ENCODE results near the gene HABP4. TPM values are rescaled to one million over a fixed set of nuclear protein-coding genes. Genes with fewer than 3 reads are reported as not detected.

The HABP4 gene
- total and polyA plus RNA-seq, 5 experiments from 2014 or later = 13.5 to 31.8 (median 30.8) TPM

DNA sequence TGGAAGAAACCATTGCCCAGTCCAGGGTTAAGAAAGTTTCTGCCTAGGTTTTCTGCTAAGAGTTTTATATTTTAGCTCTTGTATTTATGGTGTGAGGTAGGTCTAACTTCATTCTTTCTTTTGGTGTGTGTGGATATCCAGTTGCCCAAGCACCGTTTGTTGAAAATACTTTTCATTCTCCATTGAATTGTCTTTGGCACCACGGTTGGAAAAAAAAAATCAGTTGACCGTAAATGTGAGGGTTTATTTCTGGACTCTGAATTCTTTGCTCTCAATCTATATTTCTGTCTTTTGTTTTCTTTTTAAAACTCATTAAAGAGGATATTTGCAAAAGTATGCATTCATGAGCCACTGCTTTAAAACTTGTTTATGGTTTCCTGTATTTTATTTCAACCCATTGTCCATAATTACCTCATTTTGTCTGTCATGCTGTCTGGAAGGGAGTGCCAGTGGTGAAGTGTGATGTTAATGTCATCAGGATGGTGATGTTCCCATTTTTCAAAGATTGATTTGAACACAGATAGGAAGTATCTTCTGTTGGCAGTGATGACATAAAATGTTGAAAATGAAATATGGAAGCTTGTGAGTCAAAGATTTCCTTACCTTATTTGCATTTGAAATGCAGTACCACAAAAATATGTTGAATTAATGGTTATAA, 33.9 kb downstream of the HABP4 start:
- ATAC-seq (no peak), DNase-seq (no peak)
- no peak overlapping the region for H3K4me3 Mint-ChIP-seq
- POLR2A ChIA-PET = no interaction called here
- H3K36me3 Mint-ChIP-seq = peaks cover 0 to 79% (median 35%) of the 10 kb centered on the region in 3 donors
- H3K27ac Mint-ChIP-seq = peak overlapping the region in 1 of 10 donors; percentile 2
- peaks cover 0 to 9% (median 3%) of the 10 kb centered on the region in 4 donors for H3K4me1 Mint-ChIP-seq
- no peaks in the 10 kb centered on the region for H3K27me3 Mint-ChIP-seq
- H3K9me3 Mint-ChIP-seq = no peaks in the 10 kb centered on the region

DNA sequence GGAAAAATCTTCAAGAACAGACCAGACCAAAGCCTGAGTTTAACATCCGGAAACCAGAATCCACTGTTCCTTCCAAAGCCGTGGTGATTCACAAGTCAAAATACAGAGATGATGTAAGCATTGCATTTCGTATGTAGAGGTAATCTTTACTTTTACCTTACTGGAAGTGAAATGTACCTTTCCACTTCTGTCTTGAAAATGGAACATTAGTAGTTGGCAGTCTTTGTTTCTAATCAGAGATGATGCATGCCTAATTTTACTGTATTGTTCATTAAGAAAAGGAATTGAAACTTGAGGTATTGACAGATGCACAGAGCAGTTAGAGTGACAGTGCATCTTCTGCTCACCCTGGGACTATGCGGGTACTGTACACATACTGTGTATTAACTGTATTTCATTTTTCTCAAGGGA, 34.6 kb downstream of the HABP4 start:
- POLR2A ChIA-PET = no interaction called here
- Mint-ChIP-seq H3K9me3 (no peaks in the 10 kb centered on the region), H3K27ac (peak overlapping the region in 1 of 10 donors; percentile 15), H3K36me3 (peaks cover 0 to 83% (median 39%) of the 10 kb centered on the region in 3 donors), H3K4me1 (peaks cover 0 to 9% (median 3%) of the 10 kb centered on the region in 4 donors), H3K27me3 (no peaks in the 10 kb centered on the region), H3K4me3 (no peak overlapping the region)
- DNase-seq = no peak
- no peak for ATAC-seq

DNA sequence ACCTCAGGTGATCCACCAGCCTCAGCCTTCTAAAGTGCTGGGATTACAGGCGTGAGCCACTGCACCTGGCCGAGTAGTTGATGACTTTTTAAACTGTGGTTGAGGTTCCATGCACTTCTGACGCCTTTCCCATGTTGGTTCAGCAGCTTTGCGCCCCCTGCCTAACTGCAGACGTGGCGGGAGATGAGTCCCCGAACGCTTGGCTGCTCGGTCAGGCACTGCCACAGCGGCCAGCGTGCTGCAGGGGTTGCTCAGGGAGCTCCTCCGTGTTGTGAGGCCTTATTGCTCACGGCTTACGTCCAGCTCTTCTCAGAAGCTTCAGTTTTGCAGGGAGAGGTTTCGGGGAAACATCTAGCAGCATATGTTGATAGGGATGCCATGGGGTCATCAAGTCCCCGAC, 35.3 kb downstream of the HABP4 start:
- Mint-ChIP-seq H3K27me3 (no peaks in the 10 kb centered on the region), H3K4me3 (no peak overlapping the region), H3K36me3 (peaks cover 0 to 88% (median 43%) of the 10 kb centered on the region in 3 donors), H3K4me1 (peaks cover 0 to 7% (median 3%) of the 10 kb centered on the region in 4 donors), H3K27ac (peak overlapping the region in 2 of 10 donors; percentile 49 to 53), H3K9me3 (no peaks in the 10 kb centered on the region)
- POLR2A ChIA-PET = no interaction called here
- no peak for ATAC-seq
- DNase-seq = no peak

DNA sequence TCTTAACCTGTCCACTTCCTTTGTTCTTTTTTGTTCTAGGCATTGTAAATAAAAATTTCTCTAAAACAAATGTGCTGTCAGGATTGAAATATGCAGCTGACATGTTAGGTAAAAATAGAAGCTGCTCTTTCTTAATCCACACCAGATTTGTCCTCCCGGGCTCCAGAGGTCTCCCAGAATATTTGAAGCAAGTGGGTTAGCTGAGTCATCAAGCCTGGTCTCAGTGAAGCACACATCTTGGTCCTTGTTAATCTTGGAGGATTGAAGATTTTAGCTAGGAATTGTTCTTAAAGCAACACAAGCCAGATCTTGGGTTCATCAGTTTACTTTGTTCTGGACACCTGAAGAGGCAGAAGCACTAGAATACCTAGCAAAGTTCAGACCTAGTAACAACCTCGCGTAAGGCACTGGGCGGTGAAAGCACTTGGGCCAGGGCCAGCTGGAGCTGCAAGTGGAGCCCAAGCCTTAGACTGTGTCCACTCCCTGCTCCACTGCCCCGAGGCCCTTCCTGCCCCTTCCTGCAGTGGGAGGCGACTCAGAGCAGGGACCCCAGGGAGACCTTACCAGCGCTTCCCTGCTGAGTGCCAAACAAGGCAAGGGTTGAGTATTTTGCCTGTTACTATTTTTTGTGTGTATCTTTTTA, 36.5 kb downstream of the HABP4 start:
- no peaks in the 10 kb centered on the region for H3K9me3 Mint-ChIP-seq
- no peak overlapping the region for H3K27ac Mint-ChIP-seq
- H3K4me1 Mint-ChIP-seq = peaks cover 3 to 14% (median 6%) of the 10 kb centered on the region in 4 donors
- H3K27me3 Mint-ChIP-seq = no peaks in the 10 kb centered on the region
- H3K4me3 Mint-ChIP-seq = no peak overlapping the region
- peaks cover 0 to 91% (median 41%) of the 10 kb centered on the region in 3 donors for H3K36me3 Mint-ChIP-seq
- DNase-seq = no peak
- POLR2A ChIA-PET = interaction anchor here (1.1 kb wide), 1 partner anchor 36 kb away, joined by 3 read pairs; no protein-coding TSS in a partner anchor
- ATAC-seq = no peak

DNA sequence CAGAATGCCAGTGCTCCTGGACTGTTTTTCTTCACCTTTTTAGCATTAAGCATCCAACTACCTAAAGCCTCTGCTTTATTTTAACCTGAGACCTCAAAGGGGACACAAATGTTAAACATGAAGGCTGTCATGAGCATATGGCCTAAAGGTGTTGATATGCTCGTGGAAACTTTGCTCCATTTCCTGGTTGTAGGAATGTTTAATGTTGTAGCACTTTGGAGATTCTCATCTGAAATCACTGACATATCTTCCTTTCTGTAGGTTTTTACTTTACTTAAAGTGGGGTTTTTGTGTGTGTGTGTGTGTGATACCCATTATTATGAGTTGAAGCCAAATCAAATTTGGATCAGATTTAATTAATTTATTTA, 37.0 kb downstream of the HABP4 start:
- Mint-ChIP-seq H3K27me3 (no peaks in the 10 kb centered on the region), H3K9me3 (no peaks in the 10 kb centered on the region), H3K27ac (no peak overlapping the region), H3K4me1 (peaks cover 8 to 17% (median 10%) of the 10 kb centered on the region in 4 donors), H3K36me3 (peaks cover 0 to 92% (median 41%) of the 10 kb centered on the region in 3 donors), H3K4me3 (no peak overlapping the region)
- POLR2A ChIA-PET = no interaction called here
- no peak for ATAC-seq
- DNase-seq = no peak

DNA sequence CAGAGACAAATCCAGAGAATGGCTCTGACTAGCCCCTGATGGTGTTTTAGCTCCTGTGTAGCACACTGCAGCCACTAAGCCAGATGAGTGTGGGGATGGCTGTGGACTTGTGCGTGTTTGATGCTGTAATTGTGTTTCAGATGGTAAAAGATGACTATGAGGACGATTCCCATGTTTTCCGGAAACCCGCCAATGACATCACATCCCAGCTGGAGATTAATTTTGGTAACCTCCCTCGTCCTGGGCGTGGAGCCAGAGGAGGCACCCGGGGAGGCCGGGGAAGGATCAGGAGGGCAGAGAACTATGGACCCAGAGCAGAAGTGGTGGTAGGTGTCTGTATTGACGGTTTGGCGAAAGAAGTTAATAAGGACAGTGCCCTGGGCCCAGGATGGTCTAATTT, 38.0 kb downstream of the HABP4 start:
- POLR2A ChIA-PET = no interaction called here
- H3K9me3 Mint-ChIP-seq = no peaks in the 10 kb centered on the region
- DNase-seq (no peak), ATAC-seq (no peak)
- H3K36me3 Mint-ChIP-seq = peaks cover 0 to 82% (median 38%) of the 10 kb centered on the region in 3 donors
- no peak overlapping the region for H3K27ac Mint-ChIP-seq
- H3K4me1 Mint-ChIP-seq = peaks cover 4 to 17% (median 10%) of the 10 kb centered on the region in 4 donors
- no peak overlapping the region for H3K4me3 Mint-ChIP-seq
- no peaks in the 10 kb centered on the region for H3K27me3 Mint-ChIP-seq

DNA sequence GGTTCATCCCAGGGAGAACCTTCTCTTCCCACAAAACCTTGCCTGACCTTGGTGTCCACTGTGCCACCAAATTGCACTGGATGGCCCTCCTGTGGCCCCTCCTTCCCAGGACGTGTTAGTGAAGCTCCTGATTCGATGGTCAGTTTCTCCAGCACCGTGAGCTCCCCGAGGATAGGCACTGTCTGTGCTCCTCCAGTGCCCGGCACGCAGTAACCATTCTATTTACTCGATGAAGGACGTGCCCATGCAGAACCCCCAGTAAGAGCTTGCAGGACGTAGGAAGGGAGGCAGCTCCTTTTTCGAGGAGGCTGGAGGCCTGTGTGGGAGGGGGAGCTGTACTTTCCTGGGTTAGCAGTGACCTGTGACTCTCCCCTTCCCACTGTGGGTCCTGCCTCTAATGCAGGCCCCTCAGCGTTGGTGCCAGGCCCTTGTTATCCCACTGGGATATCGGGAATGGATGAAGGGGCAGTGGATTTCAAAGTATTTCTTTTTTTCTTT, 39.6 kb downstream of the HABP4 start:
- Mint-ChIP-seq H3K27ac (no peak overlapping the region), H3K27me3 (no peaks in the 10 kb centered on the region), H3K36me3 (peaks cover 0 to 72% (median 30%) of the 10 kb centered on the region in 3 donors), H3K9me3 (no peaks in the 10 kb centered on the region), H3K4me3 (no peak overlapping the region), H3K4me1 (peaks cover 6 to 15% (median 10%) of the 10 kb centered on the region in 4 donors)
- ATAC-seq = no peak
- POLR2A ChIA-PET = no interaction called here
- DNase-seq = no peak

DNA sequence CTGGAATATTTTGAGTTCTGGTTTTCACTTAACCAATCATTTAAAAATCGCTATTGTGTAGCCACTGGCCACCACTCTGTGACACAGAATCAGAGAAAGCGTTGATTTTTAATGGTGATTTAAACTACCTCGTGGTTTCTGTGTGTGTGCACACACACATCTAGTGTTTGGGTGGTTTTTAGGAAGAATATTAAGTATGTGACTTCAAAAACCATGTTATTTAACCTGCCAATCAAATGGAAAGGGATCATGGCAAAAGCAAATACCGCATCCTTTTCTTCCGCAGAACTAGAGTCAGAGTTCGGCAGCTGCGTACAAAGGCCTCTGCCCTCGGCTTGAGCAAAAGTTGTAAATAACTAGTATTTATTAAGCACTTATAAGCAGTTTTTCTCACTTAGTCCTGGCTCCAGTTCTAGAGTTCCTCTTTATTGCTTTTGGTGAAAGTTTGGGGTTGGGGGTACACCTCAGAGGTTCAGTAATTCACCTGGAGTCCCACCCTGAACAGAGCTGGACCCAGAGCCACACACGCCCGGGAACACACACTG, 40.6 kb downstream of the HABP4 start:
- Mint-ChIP-seq H3K36me3 (peaks cover 0 to 61% (median 20%) of the 10 kb centered on the region in 3 donors), H3K27me3 (no peaks in the 10 kb centered on the region), H3K9me3 (no peaks in the 10 kb centered on the region), H3K4me3 (no peak overlapping the region), H3K27ac (peak overlapping the region in 3 of 10 donors; percentile 25 to 86 (median 29)), H3K4me1 (peaks cover 6 to 15% (median 9%) of the 10 kb centered on the region in 4 donors)
- POLR2A ChIA-PET = no interaction called here
- DNase-seq = no peak
- no peak for ATAC-seq

DNA sequence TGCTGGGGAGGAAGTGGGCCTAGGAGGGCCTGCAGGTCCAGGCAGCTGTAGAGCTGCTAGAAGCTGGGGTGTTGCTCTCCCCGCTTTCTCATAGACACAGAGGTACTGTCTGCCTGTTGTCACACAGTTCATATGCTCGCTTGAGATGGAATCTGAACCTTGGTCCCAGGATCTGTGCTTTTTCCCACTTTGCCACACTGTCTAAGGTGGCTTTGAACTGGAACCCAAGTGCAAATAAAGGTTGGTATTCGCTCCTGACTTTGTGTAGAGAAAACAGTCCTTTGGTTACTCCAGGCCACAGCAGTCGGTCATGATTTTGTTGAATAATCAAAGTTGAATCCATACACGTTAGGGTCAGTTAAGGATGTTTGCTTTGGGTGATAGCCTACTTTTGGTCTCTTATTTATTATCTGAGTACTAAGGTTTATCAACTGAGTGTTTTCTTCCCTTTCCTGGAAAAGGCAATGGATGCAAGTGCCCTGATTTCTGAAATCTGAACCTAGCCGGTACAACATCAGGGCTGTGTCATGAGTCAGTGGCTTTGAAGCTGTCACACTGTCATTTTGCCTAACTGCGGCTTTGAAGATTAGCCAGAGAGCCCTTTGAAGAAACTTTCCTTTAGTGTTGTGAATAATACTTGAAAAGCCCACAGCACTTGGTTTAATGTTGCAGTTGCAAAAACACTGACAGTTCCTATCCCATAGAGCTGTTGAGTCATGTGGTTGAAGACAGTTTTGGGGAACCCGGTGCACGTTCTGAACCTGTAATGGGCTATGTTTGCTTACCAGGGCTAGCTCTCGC, 41.3 kb downstream of the HABP4 start:
- Mint-ChIP-seq H3K27ac (peak overlapping the region in 9 of 10 donors; percentile 1 to 92 (median 81)), H3K4me3 (peak overlapping the region in 2 of 10 donors; percentile 45 to 77), H3K4me1 (peaks cover 6 to 15% (median 9%) of the 10 kb centered on the region in 4 donors), H3K9me3 (no peaks in the 10 kb centered on the region), H3K27me3 (no peaks in the 10 kb centered on the region), H3K36me3 (peaks cover 0 to 54% (median 17%) of the 10 kb centered on the region in 3 donors)
- DNase-seq = peak in 1 of 10 donors; percentile 7
- peak; percentile 70 to 75 for ATAC-seq
- POLR2A ChIA-PET = no interaction called here

DNA sequence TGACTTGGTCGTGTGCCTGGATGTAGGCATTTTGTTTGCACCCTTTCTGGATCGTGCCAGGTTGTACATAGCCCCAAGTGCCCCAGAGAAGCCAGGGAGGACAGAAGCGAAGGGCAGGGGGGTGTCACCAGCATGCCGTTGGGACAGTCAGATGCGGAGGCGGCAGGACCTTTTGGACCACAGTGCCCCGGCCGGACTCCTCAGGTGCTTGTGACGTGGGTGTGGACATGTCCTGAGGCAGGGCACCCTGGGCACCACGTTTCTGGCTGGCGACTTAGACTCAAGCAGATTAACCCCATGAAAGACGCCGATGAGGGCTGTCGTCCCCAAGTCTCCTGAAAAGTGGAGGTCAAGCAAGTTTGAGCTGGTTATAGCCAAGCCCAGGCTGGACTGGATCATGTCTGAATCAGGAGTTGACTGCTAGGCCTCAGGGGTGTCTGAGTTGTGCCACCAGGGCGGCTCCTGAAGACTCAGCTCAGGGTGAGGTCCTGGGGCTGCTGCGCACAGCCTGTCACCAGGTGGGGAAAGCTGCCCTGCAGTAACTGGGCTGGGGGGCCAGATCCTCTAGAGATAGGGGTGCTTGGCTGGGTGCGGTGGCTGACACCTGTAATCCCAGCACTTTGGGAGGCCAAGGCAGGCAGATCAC, 42.0 kb downstream of the HABP4 start:
- ATAC-seq = no peak
- POLR2A ChIA-PET = no interaction called here
- H3K4me1 Mint-ChIP-seq = peaks cover 6 to 15% (median 9%) of the 10 kb centered on the region in 4 donors
- no peaks in the 10 kb centered on the region for H3K9me3 Mint-ChIP-seq
- H3K27ac Mint-ChIP-seq = peak overlapping the region in 9 of 10 donors; percentile 1 to 92 (median 81)
- H3K4me3 Mint-ChIP-seq = peak overlapping the region in 2 of 10 donors; percentile 45 to 77
- no peaks in the 10 kb centered on the region for H3K27me3 Mint-ChIP-seq
- DNase-seq = no peak
- peaks cover 0 to 49% (median 17%) of the 10 kb centered on the region in 3 donors for H3K36me3 Mint-ChIP-seq

DNA sequence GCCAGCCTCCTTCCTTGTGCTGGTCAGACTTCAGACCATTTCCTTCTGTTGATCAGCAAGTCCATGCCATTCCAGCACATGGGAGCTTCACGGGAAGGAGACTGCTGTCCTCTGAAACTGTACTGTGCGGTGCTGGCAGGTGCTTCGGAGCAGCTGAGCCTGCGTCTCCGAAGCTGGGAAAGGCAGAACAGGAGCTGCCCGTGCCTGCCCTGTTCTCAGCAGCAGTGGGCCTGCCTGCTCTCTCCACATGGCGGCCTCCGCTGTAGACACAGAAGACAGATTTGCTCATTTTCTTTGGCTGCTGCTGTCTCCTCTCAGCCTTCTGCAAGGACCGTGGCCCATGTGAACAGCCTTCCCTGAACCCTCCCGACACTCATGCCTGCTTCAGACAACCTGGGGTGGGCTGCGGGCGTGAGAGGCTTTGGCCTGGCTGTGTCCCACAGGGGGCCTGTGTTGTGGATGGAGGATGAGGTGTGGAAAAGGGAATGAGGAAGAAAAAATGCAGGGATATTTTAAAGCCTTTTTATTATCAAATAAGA, 43.1 kb downstream of the HABP4 start:
- Mint-ChIP-seq H3K36me3 (peaks cover 0 to 39% (median 13%) of the 10 kb centered on the region in 3 donors), H3K9me3 (no peaks in the 10 kb centered on the region), H3K4me1 (peaks cover 4 to 15% (median 9%) of the 10 kb centered on the region in 4 donors), H3K27ac (peak overlapping the region in 6 of 10 donors; percentile 28 to 86 (median 54)), H3K4me3 (no peak overlapping the region), H3K27me3 (no peaks in the 10 kb centered on the region)
- ATAC-seq = no peak
- DNase-seq = no peak
- POLR2A ChIA-PET = no interaction called here

DNA sequence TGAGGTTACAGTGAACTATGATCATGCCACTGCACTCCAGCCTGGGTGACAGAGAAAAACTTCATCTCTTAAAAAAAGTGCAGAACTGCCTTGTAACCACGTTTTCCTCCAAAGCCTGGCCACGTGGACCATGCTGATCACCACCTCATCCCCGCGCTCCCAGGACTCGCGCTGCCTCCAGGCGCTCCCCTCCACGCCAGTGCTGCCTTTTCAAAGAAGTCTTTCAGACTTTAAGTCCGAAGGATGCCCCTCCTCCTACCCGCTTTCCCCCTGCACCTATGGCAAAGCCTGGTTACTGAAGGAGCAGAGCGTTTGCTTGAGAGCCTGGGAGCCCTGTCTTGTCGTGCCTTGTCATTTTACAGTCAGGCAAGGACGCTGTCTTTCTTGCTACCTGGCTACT, 43.8 kb downstream of the HABP4 start:
- Mint-ChIP-seq H3K27me3 (no peaks in the 10 kb centered on the region), H3K27ac (peak overlapping the region in 4 of 10 donors; percentile 29 to 63 (median 56)), H3K9me3 (no peaks in the 10 kb centered on the region), H3K4me1 (peaks cover 4 to 15% (median 9%) of the 10 kb centered on the region in 4 donors), H3K36me3 (peaks cover 0 to 32% (median 9%) of the 10 kb centered on the region in 3 donors), H3K4me3 (no peak overlapping the region)
- no peak for DNase-seq
- ATAC-seq = no peak
- POLR2A ChIA-PET = no interaction called here

All from naive thymus-derived CD8-positive, alpha-beta T cell (primary cell).